HG03565 (cell line): ENCODE results near the gene DALRD3.

Source experiments
- ATAC-seq: cut with Tn5 transposase; IDR thresholded peaks from one replicate; pipeline ENCODE4 v1.9.1; 2021; ENCODE audit warnings: mild to moderate bottlenecking, moderate library complexity; ENCODE audit not compliant: unreplicated experiment

DALRD3 gene, protein sequence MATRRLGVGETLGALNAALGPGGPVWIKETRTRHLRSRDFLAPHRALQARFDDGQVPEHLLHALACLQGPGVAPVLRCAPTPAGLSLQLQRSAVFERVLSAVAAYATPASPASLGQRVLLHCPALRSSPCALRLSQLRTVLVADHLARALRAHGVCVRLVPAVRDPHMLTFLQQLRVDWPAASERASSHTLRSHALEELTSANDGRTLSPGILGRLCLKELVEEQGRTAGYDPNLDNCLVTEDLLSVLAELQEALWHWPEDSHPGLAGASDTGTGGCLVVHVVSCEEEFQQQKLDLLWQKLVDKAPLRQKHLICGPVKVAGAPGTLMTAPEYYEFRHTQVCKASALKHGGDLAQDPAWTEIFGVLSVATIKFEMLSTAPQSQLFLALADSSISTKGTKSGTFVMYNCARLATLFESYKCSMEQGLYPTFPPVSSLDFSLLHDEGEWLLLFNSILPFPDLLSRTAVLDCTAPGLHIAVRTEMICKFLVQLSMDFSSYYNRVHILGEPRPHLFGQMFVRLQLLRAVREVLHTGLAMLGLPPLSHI

DNA sequence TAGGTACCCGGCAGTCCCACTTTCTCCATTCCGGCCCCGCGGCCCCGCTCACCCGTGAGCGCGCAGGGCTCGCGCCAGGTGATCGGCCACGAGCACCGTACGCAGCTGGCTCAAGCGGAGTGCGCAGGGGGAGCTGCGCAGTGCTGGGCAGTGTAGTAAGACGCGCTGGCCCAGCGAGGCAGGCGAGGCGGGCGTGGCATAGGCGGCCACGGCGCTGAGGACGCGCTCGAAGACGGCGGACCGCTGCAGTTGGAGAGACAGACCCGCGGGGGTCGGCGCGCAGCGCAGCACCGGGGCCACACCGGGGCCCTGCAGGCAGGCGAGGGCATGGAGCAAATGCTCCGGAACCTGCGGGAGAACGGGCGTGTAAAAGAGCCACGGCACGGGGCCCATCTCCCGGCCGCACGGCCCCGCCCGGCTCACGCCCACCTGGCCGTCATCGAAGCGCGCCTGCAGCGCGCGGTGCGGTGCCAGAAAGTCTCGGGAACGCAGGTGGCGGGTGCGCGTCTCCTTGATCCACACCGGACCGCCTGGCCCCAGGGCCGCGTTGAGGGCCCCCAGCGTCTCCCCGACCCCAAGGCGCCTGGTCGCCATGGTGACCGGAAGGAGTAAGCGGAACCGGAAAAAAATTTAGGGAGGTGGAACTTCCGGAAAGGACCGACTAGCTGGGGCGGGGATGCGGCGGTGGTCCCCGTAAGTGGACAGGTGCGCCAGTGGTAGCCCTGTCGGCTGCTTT, at the start of gene DALRD3:
Gene DALRD3 (minus strand): TSS at position 610 of the 736 bp plus-strand sequence. CDS start 16 bp downstream, at position 594.
- no peak for ATAC-seq

DNA sequence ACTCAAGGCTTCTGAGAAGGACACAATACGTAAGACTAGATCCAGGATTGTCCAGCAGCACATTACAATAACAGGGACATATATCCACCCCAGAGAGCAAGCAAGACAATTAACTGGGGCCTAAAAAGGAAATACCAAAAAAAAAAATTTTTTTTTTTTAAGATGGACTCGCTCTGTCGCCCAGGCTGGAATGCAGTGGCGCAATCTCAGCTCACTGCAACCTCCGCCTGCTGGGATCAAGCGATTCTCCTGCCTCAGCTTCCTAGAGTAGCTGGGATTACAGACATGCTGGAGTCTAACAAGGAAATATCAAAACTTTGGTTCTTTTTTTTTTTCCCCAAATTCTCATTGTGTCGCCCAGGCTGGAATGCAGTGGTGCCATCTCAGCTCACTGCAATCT, 39.6 kb upstream of the DALRD3 start:
- no peak for ATAC-seq

DNA sequence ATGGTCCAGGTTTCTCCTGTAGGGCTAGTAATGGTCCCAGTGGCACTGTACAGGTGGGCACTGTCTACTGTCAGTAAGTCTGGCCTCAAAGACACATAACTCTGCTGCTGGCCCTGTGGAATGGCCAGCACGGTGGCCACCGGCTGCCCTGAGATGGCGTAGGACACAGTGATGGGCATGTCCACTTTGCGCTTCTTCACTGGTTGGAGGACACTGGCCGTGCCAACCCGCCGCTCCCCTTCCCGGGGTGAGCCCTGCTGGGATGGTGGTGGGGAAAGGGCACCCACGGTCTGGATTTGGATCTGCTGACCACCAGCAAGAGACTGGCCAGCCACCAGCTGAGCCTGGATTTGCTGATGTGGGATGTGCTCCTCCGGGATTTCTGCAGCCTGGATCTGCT, 38.9 kb upstream of the DALRD3 start:
- ATAC-seq, result no peak

GRCh38 chr3:49054344-49054862, 36.0 kb upstream of the DALRD3 start:
- ATAC-seq, result no peak

GRCh38 chr3:49053543-49053942, 35.2 kb upstream of the DALRD3 start:
- no peak for ATAC-seq

DNA sequence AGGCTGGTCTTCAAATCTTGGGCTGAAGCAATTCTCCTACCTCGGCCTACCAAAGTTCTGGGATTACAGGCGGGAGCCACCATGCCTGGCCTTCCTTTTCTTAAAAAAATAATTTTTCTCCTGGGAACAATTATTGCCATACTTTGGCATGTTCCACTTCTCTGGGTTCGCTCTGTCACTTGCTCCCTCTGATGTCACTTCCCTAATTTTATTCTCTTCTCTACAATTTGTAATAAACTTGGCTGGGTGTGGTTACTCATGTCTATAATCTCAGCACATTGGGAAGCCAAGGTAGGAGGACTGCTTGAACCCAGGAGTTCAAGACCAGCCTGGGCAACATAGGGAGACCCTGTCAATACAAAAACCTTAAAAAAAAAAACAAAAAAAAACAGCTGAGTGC, 16.9 kb upstream of the DALRD3 start:
- ATAC-seq, result no peak

- no peak for ATAC-seq
These were observed 16.3 kb upstream of the DALRD3 start for GRCh38 chr3:49034650-49035049.

DNA sequence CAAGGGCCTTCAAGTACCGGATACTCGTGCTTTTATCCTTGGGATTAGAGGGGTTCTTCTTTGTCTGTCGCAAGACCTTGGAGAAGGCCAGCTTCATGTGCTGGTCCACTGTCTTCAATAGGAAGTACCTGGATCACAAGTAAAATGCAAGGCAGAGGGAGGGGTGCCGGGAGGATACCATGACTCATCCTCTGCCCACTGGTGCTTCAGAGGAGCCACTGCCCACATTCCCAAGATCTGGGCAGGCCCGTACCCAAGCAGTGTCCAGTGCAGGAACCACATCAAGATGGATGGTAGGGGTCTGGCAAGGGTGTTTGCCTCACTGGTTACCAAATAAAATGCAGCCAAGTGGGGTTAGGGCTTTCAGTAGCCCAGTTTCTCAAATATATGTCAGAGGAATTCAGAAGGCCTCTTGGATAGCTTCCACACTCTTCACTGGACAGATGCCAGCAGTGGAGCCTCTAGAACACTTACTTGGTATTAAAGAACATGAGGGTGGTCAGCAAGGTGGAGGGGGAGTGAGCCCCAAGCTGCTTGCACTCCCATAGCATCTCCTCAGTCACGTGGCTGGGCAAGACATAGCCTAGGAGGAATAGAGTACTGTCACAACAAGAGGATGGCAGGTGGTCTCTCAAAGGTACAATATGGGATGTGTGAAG, 14.4 kb upstream of the DALRD3 start:
- ATAC-seq, result no peak

- ATAC-seq, result no peak
These were observed 11.9 kb upstream of the DALRD3 start for GRCh38 chr3:49030321-49030720.

GRCh38 chr3:49029563-49029884, 11.1 kb upstream of the DALRD3 start:
- ATAC-seq, result no peak

GRCh38 chr3:49028673-49029562, 10.5 kb upstream of the DALRD3 start, which contains the start of gene IMPDH2:
TSS of gene IMPDH2 (minus strand) at chr3:49029398. CDS start at chr3:49029350, 48 bp downstream.
- peak; percentile 88 for ATAC-seq

- no peak for ATAC-seq
These were observed 9.9 kb upstream of the DALRD3 start for GRCh38 chr3:49028298-49028672.

GRCh38 chr3:49027634-49028033, 9.3 kb upstream of the DALRD3 start:
- no peak for ATAC-seq

DNA sequence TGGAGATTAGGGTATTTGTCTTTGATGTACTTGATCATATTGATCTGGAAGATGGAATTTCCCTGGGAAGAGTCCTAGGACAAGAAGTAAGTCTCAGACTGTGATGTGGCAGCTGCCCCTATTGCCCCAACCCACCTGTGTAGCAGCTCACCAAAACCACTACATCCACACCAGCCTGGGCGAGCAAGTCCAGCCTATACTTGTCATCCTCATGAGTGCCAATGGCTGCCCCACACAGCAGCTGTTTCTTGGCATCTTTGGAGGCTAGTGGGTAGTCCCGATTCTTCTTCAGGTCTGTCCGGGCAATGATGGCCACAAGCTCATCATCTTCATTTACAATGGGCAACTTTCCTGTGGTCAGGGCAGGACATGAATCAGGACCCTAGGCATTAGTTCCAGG, 8.2 kb upstream of the DALRD3 start:
- no peak for ATAC-seq

- no peak for ATAC-seq
These were observed 7.6 kb upstream of the DALRD3 start for GRCh38 chr3:49025793-49026520.

- ATAC-seq, result no peak
These were observed 6.8 kb upstream of the DALRD3 start for GRCh38 chr3:49025005-49025792.

DNA sequence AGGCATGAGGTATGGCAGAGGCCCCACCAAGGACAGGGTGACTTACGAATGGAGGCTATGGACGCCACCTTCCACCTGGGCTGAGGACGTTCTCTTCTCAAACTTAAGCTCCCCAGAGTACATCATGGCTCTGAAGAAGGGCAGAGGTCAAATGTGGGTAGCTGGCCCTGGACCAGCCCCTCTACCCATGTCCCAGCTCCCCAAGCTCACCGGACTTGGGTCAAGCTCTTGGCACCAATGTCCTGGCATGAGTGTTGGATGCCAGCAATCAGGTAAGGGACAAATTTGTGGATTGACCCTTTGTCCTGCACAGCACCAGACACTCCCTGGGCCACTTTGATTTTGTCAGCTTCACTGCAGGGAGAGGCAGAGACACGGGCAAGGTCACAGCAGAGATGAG, 6.1 kb upstream of the DALRD3 start:
- no peak for ATAC-seq

DNA sequence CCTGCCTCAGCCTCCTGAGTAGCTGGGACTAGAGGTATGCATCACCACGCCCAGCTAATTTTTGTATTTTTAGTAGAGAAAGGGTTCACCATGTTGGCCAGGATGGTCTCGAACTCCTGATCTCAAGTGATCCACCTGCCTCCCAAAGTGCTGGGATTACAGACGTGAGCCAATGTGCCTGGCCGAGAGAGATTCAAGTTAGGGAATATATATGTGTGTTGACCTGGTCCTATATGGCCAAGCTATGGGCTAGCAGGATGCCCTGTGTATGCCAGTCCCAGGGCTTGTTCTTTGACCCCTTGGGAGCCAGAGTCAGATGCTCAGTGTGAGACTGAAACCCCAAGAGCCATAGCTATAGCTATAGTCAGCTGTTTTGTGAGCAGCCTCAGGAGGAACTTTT, 5.4 kb upstream of the DALRD3 start:
- ATAC-seq, result no peak

GRCh38 chr3:49022688-49023171, 4.3 kb upstream of the DALRD3 start:
- ATAC-seq, result no peak
